ENCODE results near the gene AP3D1.

The AP3D1 gene

GRCh38 chr19:2084993-2085720 lies 66.2 kb downstream of the AP3D1 start:
- peak; percentile 84 to 85 for DNase-seq (ENCODE audit: low read depth in 2 of 2)

DNA sequence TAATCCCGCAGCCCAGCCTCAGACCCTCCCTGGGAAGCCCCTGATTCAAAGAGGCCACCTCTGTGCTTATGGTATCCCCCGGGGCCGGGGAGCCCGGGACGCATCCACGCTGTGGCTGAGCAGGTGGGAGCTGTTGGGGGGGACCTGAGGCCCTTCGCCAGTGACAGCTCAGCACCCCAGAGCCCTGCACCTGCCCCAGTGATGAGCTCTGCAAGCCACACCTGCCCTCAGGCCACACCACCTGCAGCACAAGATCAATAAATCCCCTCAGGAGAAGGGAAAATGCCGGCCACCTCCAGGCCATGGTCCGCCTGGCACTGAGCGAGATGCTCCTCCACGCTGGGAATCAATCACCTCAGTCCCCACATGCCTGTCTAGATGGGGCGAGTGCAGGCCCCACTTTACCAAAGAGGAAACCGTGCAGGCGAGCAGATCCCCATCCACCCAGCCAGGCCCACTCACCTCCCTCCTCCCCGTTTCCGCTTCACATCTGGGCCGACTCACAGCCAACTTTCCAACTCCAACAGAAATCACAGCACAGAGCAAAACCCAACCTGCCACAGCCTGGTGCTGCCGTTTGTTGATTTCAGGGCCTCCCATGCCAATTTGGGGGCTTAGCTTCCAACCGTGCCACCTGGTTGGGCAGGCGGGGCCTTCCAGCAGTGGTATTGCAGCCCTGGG lies 68.1 kb downstream of the AP3D1 start:
- DNase-seq (ENCODE audit: low read depth in 2 of 2), result peak in 1 of 2 donors; percentile 63

DNA sequence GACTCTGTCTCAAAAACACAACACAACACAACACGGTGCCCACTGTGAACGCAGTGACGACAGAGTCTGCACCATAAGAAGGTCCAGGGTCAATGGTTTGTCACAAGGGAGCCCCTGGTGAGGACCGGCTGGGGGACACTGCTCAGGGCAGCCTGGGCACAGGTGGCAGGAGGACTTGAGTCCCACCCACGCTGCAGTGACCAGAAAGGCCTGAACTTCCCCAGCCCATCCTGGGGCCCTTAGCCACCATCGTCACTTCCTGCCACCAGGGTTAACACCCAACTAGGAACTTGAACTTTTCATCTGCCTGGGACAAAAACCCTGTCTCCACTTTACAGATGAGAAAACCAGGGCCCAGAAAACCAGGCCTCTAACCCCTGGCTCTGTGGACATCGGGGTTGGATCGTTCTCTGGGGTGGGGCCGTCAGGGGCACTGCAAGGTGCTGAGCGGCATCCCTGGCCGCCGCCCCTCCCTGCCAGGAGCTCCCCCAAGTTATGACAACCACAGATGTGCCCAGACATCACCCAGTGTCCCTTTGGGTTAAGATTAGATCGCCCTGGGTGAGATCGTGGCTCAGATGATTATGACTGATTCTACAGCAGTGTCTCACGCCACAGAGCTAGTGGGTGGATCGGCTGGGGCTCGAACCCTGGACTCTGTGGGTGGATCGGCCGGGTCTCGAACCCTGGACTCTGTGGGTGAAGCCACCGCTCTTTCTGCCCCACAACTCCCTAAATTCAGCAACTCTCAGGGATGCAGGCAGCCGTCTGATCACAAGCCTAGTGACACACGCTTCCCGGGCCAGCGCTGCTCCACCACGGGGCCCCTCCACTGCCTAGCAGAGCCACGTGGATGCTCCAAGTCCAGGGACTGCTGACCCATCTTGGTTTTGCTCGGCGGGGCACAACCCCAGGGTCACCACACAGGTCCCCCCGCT lies 69.2 kb downstream of the AP3D1 start:
- DNase-seq (ENCODE audit: low read depth in 2 of 2), result no peak

- no peak for DNase-seq (ENCODE audit: low read depth in 2 of 2)
Measured at GRCh38 chr19:2080336-2080988, 70.9 kb downstream of the AP3D1 start.

DNA sequence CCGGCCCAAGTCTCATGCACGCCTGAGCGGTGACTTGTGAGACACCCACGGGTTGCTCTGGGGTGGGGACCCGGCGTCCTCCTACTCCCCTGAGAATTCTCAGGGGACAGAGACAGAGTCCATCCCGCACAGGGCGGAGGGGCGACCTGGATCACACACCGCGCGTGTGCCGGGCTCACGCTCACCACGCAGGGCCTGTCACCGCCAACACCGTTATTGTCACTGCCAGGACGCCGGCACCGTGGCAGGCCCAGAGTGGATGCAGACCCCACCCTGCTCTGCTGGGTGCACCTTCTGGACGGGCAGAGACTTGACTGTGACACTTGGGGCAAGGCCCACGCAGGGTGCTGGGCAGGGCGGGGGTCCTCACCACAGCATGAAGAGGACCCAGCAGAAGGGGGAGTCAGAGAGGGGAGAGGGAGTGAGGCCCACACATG lies 71.5 kb downstream of the AP3D1 start:
- DNase-seq (ENCODE audit: low read depth in 2 of 2), result no peak

DNA sequence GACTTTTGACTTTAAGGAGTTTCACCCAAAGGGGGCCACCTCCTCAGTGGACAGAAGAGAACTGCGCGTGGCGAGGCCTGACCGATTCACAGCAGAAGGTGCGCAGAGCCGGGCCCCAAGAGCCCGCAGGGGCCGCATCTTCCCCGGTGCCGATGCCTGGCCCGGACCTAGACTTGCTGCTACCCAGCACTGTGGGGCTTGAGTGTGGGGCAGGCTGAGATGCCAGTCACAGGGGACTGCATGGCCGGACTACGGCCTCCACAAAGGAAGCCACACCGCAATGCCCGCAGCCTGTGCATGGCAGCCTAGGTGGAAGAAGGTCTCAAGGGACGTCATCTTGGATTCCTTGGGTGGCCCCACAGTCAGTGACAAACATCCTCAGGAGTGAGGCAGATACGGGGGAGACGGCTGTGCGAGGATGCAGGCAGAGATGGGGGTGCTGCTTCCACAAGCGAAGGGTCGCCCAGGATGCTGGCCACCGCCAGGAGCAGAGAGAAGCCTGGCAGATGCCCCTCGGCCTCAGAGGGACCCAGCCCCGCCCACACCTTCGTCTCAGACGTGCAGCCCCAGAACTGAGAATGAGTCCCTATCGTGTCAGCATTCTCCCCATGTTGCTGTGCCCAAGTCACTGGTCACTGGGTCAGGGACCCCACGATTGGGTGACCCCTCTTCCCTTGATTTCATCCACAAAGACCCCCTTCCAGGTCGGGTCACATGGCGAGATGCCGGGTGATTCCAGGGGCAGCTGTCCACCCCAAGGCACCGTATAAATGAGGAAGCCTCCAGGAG lies 72.1 kb downstream of the AP3D1 start:
- DNase-seq (ENCODE audit: low read depth in 2 of 2), result no peak

DNA sequence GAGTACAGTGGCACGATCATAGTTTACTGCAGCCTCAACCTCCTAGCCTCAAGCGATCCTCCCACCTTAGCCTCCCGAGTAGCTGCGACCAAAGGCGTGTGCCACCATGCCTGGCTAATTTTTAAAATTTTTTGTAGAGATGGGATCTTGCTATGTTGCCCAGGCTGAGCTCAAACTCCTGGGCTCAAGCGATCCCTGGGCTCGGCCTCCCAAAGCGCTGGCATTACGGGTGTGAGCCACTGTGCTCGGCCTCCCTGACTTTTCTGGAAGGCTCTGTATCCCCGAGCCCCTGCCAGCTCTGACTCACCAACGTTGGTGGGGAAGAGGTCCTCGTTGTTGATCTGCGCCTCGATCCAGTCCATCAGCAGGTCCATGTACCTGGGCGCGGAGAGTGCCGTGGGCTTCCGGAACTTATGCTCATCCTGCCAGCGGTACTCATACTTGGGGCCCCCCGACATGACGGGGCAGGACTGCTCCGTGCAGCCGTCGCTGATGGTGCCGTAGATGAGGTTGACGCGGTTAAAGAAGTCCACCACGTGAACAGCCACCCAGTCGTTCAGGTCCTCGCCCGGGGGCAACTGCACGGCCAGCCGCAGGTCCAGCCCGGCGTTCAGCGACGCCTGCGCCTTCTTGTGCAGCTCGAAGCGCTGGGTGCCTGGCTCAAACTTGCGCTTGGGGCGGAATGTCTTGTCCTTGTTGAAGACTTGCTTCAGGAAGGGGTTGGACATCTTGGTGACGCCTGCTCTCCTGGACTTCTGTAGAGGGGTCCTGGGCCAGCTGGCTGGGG lies 73.3 kb downstream of the AP3D1 start:
- no peak for DNase-seq (ENCODE audit: low read depth in 2 of 2)

GRCh38 chr19:2077398-2077797 lies 74.0 kb downstream of the AP3D1 start:
- no peak for DNase-seq (ENCODE audit: low read depth in 2 of 2)

GRCh38 chr19:2076526-2076944 lies 74.8 kb downstream of the AP3D1 start:
- DNase-seq (ENCODE audit: low read depth in 2 of 2), result no peak

DNA sequence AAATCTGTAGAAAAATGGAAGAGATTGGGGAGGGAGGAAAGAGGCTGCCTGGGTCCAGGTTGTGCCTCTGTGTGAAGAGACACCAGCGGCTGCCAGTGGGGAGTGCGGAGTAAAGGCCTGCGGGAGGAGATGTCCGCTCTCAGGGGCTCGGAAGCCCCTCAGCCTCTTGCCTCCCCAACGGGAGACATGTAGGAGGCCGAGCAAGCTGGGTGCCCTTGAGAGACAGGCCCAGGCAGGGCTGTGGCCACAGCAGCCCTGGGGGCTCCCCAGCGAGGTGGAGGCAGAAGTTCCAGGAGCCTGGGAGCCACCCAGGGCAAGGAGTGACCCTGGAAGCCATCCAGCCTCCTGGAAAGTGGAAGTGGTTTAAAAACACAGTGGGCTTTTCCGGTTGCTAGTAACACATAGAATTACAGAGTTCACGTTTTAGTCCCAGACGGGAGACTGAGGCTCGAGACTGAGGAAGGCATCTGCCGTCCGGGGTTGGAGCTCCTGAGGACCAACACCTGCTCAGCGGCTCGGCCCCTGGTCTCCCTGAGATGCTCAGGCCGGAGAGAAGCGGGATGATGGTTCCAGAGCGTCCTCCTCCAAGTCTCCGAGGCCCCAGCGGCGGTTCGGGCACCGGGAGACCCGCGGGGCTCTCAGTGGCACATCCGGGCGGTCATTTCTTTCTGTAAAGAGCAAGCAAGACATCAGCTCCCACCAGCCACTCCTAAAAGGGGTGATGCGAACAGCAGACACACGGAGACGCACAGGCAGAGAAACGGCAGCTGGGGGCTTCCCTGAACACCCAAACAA lies 78.4 kb downstream of the AP3D1 start:
- no peak for DNase-seq (ENCODE audit: low read depth in 2 of 2)

- DNase-seq (ENCODE audit: low read depth in 2 of 2), result no peak
Measured at GRCh38 chr19:2070986-2071673, 80.2 kb downstream of the AP3D1 start.

DNA sequence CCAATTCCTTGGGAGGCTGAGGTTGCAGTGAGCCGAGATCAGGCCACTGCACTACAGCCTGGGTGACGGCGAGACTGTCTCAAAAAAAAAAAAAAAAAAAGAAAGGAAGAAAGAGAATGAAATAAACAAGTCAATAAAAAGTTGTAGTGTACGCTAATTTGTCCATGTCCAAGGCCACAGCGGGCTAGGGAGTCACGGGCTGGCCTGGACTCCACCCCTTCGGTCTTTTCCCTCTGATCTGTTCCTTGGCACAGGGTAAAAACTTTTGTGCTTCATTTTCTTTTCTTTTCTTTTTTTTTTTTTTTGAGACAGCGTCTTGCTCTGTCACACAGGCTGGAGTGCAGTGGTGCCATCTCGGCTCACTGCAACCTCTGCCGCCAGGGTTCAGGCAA lies 80.9 kb downstream of the AP3D1 start:
- DNase-seq (ENCODE audit: low read depth in 2 of 2), result no peak

DNA sequence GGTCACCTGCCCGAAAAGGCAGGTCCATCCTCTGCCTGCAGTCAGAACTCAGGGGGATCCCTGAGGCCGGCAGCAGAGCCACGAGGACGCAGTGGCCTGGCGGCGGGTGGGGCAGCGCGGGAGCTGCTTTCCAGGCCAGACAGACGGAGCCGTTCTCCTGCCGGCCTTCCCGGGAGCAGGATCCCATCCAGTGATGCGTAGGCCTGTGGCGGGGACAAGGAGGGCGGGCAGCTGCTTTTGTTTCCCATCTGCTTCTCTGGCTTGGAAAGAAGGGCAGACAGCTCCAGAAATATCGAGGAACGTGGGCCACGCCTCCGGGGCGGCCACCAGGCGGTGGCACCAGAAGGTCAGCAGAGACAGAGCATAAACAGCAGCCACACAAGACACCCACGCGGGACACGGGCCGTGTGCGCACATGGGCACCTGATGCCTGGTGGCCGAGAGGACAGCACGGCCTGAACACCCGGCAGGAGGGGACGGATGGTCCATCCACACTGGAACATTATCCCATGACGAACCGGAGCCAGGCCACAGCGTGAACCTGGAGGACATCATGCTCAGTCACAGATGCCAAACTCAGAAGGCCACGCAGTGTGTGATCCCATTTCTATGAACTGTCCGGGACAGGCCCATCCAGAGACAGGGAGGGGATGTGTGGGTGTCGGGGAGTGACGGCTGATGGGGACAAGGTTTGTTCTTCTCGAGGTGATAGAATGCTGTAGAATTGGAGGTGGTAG lies 86.4 kb downstream of the AP3D1 start:
- DNase-seq (ENCODE audit: low read depth in 2 of 2), result no peak

DNA sequence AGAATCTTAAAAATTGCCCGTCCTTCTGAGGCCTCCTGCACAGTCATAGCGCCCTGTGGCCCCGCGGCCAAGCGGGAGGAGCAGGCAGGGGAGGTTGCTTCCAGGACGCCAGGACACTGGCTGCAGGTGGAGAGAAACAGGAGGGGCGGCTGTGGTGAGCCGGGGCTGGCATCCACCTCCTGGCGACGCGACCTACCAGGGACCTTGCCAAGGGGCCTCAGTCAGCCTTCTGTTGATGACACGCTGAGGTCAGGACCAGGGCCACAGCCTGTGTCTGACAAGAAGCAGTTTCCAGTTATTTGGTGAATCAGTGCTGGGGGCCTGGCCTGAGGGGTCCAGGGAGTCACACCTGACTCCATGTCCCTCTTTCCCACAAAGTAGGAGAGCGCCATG lies 87.0 kb downstream of the AP3D1 start:
- no peak for DNase-seq (ENCODE audit: low read depth in 2 of 2)

- DNase-seq (ENCODE audit: low read depth in 2 of 2), result no peak
Measured at GRCh38 chr19:2063824-2064223, 87.5 kb downstream of the AP3D1 start.

DNA sequence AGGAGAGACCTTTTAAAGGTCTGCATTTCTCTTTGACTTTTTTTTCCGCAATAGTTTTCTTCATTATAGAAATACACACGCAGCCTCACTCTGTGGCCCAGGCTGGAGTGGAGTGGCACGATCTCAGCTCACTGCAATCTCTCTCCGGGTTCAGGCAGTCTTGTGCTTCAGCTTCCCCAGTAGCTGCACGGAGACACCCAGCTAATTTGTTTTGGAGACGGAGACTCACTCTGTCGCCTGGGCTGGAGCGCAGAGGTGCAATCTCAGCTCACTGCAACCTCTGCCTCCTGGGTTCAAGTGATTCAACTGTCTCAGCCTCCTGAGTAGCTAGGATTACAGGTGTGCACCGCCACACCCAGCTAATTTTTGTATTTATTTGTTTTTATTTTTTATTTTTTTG lies 88.6 kb downstream of the AP3D1 start:
- no peak for DNase-seq (ENCODE audit: low read depth in 2 of 2)

DNA sequence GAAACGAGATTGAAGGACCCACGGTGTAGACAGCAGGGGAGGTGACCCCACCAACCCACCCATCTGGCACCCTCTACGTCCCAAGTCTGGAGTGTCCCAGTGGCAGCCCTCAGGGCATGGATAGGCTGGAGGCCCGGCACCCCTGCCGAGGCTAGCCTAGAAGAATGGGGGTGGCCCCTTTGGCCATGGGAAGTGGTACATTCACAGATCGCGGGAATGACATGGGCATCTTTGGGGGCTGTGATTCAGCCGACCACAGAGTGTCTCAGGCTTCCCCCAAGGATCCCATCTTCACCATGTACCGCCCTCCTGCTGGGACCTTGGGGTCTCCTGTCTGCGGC lies 89.0 kb downstream of the AP3D1 start:
- DNase-seq (ENCODE audit: low read depth in 2 of 2), result no peak

All from activated CD4-positive, alpha-beta T cell treated with anti-CD3 and anti-CD28 coated beads for 24 hours (primary cell).